HepG2 (cell line): ENCODE results near the gene BICRAL. TPM values are rescaled to one million over a fixed set of nuclear protein-coding genes. Genes with fewer than 3 reads are reported as not detected.
A peak's percentile ranks its signal among the peaks of the same experiment; 100 is the strongest.

ENCODE experiments used
- FOXP4 ChIP-seq: sonication (generic); formaldehyde crosslinking; IDR thresholded peaks from 2 replicates; pipeline ENCODE4 v1.4.0; 2020; ENCODE audit warnings: missing genetic modification reagents
- HINFP ChIP-seq: sonication (generic); formaldehyde crosslinking; IDR thresholded peaks from 2 replicates; pipeline ENCODE4 v1.4.0; 2020; ENCODE audit warnings: low read depth, mild to moderate bottlenecking, missing genetic modification reagents
- JDP2 ChIP-seq: sonication (generic); formaldehyde crosslinking; IDR thresholded peaks from 2 replicates; pipeline ENCODE4 v1.8.1; 2022; ENCODE audit warnings: missing genetic modification reagents, borderline replicate concordance
- JUNB ChIP-seq: sonication (generic); formaldehyde crosslinking; IDR thresholded peaks from 2 replicates; pipeline ENCODE4 v1.8.0; 2022; ENCODE audit warnings: missing genetic modification reagents, mild to moderate bottlenecking, borderline replicate concordance
- MXI1 ChIP-seq: IDR thresholded peaks from 3 replicates; pipeline ENCODE4 v1.6.1; 2012; ENCODE audit warnings: low read depth, low read length, inconsistent platforms, borderline replicate concordance
- NAIF1 ChIP-seq: sonication (generic); formaldehyde crosslinking; IDR thresholded peaks from 2 replicates; pipeline ENCODE4 v1.5.0; 2020; ENCODE audit warnings: mild to moderate bottlenecking, missing genetic modification reagents, borderline replicate concordance
- NCOA2 ChIP-seq: sonication (generic); formaldehyde crosslinking; IDR thresholded peaks from 2 replicates; pipeline ENCODE4 v1.8.0; 2022; ENCODE audit warnings: inconsistent platforms
- NFYC ChIP-seq: IDR thresholded peaks from 2 replicates; pipeline ENCODE4 v1.6.1; 2016; ENCODE audit warnings: missing genetic modification reagents, missing compliant biosample characterization
- RNF219 ChIP-seq: sonication (generic); formaldehyde crosslinking; IDR thresholded peaks from 2 replicates; pipeline ENCODE4 v1.5.0; 2020; ENCODE audit warnings: mild to moderate bottlenecking, missing genetic modification reagents
- SAP130 ChIP-seq: IDR thresholded peaks from 2 replicates; pipeline ENCODE4 v1.6.1; 2016; ENCODE audit warnings: low read depth
- SIN3A ChIP-seq: IDR thresholded peaks from 2 replicates; pipeline ENCODE4 v1.6.1; 2011; ENCODE audit warnings: low read depth, mild to moderate bottlenecking, control low read depth, low read length, borderline replicate concordance
- TFDP2 ChIP-seq: sonication (generic); formaldehyde crosslinking; IDR thresholded peaks from 2 replicates; pipeline ENCODE4 v1.4.0; 2020; ENCODE audit warnings: missing genetic modification reagents
- TMF1 ChIP-seq: sonication (generic); formaldehyde crosslinking; IDR thresholded peaks from 2 replicates; pipeline ENCODE4 v1.8.1; 2022; ENCODE audit warnings: low read depth, missing genetic modification reagents
- ZNF143 ChIP-seq: sonication (generic); formaldehyde crosslinking; IDR thresholded peaks from 2 replicates; pipeline ENCODE4 v1.4.0; 2020; ENCODE audit warnings: missing genetic modification reagents
- ZNF232 ChIP-seq: sonication (generic); formaldehyde crosslinking; IDR thresholded peaks from 2 replicates; pipeline ENCODE4 v1.4.0; 2020; ENCODE audit warnings: missing genetic modification reagents, borderline replicate concordance
- ZNF296 ChIP-seq: sonication (generic); formaldehyde crosslinking; conservative IDR thresholded peaks from 2 replicates; pipeline ENCODE4 v1.5.0; 2020; ENCODE audit warnings: mild to moderate bottlenecking, missing genetic modification reagents
- ZNF512B ChIP-seq: sonication (generic); formaldehyde crosslinking; IDR thresholded peaks from 2 replicates; pipeline ENCODE4 v1.5.1; 2020; ENCODE audit warnings: missing genetic modification reagents, mild to moderate bottlenecking, borderline replicate concordance
- ZNF775 ChIP-seq: sonication (generic); formaldehyde crosslinking; IDR thresholded peaks from 2 replicates; pipeline ENCODE4 v1.4.0; 2020; ENCODE audit warnings: missing genetic modification reagents, mild to moderate bottlenecking, moderate library complexity, borderline replicate concordance
- ZSCAN20 ChIP-seq: sonication (generic); formaldehyde crosslinking; IDR thresholded peaks from 2 replicates; pipeline ENCODE4 v1.4.0; 2020; ENCODE audit warnings: missing genetic modification reagents, mild to moderate bottlenecking, borderline replicate concordance
- polyA plus RNA-seq, 8 experiments: library from polyadenylated mRNA; depleted of rRNA in 3 of 8; stranded (reverse) in 7 of 8; unstranded in 1 of 8; fragments of >200 nt; fragmentation: Illumina TruSeq in 4 of 8; extraction: Trizol in 4 of 8; gene quantifications; 2 replicates each; pipeline versions ENCODE4 v1.2.1 to v1.2.3, GENCODE V29; 2011 to 2016; ENCODE audit warnings: low read depth in 4 of 8, missing spikeins in 1 of 8, mixed read lengths in 1 of 8; ENCODE audit not compliant: insufficient read depth in 1 of 8
- total RNA-seq, 5 experiments: library from RNA; depleted of rRNA; stranded (reverse); fragments of >200 nt; fragmentation: Illumina TruSeq; extraction: Trizol; gene quantifications; 2 replicates each; pipeline ENCODE4 v1.2.3, GENCODE V29; 2016; ENCODE audit warnings: low read depth in 1 of 5

The BICRAL gene
- total and polyA plus RNA-seq, 2 of the 13 experiments (the other 11 are each of a cell fraction or from before 2014, with no cell fraction given): 5.0 to 13.5 TPM

- no peak for TF ChIP-seq HINFP (CRISPR knock-in tag)
- TF ChIP-seq NAIF1 (CRISPR knock-in tag): no peak
- no peak for TF ChIP-seq ZNF232 (CRISPR knock-in tag)
- peak; percentile 43; the same call in 1 of the 2 replicates for TF ChIP-seq SIN3A
- TF ChIP-seq ZNF296 (CRISPR knock-in tag): no peak
- TF ChIP-seq ZNF775 (CRISPR knock-in tag): no peak
- no peak for TF ChIP-seq JUNB
- TF ChIP-seq MXI1: peak; percentile 18; the same call in 1 of the 3 replicates
- TF ChIP-seq ZNF512B (CRISPR knock-in tag): no peak
- TF ChIP-seq SAP130 (CRISPR knock-in tag): 0 out of 2 replicates have a peak, but pooled peaks have one; percentile 9
- no peak for TF ChIP-seq TMF1 (CRISPR knock-in tag)
- TF ChIP-seq FOXP4: no peak
- no peak for TF ChIP-seq RNF219 (CRISPR knock-in tag)
- TF ChIP-seq ZSCAN20: no peak
- no peak for TF ChIP-seq NCOA2 (CRISPR knock-in tag)
- TF ChIP-seq JDP2 (CRISPR knock-in tag): peak; percentile 4; the same call in 1 of the 2 replicates
- TF ChIP-seq ZNF143: no peak
- TF ChIP-seq TFDP2 (CRISPR knock-in tag): peak; percentile 43; the same call in 1 of the 2 replicates
- TF ChIP-seq NFYC (CRISPR knock-in tag): no peak
These were observed at the start of gene BICRAL (continued) for GRCh38 chr6:42781796-42782688.
